ENCODE results near the gene CEP20.

Gene CEP20

DNA sequence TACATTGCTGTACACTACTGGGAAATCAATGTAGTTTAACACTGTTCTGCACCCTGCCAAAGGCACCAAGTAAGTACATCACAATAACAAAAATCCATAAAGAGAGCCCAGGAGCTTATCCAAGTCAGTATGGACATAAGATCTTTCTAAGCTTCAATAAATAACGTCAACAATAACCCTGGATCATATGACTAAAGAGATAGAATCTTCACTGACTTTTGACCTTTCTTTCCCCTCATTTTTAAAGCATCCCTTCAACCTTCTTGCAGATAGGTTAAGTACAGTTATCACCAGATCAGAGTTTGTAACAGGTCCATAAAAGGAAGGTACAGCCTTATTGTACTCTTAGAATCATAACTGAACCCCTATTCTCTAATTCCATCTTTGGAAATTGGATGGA is 2.3 kb downstream of the CEP20 start:
- peaks cover 26% of the 10 kb centered on the region for H3K36me3 Mint-ChIP-seq (ENCODE audit: insufficient read depth)
- H3K4me1 Mint-ChIP-seq (ENCODE audit: low read depth in 2 of 2): peaks cover 30 to 31% of the 10 kb centered on the region in 2 donors
- no peaks in the 10 kb centered on the region for H3K9me3 Mint-ChIP-seq
- H3K27ac Mint-ChIP-seq: no peak overlapping the region
- no peak for DNase-seq
- no peaks in the 10 kb centered on the region for H3K27me3 Mint-ChIP-seq
- H3K4me3 Mint-ChIP-seq: peak overlapping the region in 1 of 2 donors; percentile 39
- ATAC-seq (replicated peaks): no peak

DNA sequence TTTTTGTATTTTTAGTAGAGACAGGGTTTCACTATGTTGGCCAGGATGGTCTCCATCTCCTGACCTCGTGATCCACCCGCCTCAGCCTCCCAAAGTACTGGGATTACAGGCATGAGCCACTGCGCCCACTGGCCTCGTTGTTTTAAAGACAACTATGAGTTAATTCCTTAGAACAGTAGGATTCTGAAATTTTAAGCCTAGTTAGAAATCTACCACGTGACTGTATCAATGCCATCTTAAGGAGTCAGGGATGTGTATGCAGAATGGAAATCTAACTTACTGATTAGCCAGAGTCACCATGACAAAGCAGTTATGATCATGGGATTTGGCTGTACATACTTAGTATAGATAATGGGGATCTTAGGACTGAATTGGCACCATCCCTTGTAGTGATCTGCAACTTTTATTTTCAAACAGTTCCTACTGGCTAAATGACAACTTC is 2.8 kb downstream of the CEP20 start:
- no peak for ATAC-seq (replicated peaks)
- Mint-ChIP-seq H3K9me3 (no peaks in the 10 kb centered on the region), H3K4me1 (ENCODE audit: low read depth in 2 of 2) (peaks cover 30 to 31% of the 10 kb centered on the region in 2 donors), H3K27ac (no peak overlapping the region), H3K36me3 (ENCODE audit: insufficient read depth) (peaks cover 26% of the 10 kb centered on the region), H3K4me3 (peak overlapping the region in 1 of 2 donors; percentile 39), H3K27me3 (no peaks in the 10 kb centered on the region)
- no peak for DNase-seq

DNA sequence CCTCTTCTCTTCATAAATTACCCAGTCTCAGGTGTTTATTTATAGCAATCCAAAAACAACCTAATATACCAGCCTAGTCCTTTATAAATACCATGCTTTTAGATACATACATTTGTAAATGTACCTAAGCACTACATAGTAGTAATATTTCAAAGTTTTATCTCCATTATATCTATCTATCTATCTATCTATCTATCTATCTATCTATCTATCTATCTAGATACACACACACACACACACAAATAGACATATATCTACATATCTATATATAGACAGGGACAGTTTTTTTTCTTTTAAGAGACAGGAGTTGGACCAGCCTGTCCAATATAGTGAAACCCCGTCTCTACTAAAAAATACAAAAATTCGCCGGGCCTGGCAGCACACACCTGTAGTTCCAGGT is 5.8 kb downstream of the CEP20 start:
- Mint-ChIP-seq H3K4me3 (no peak overlapping the region), H3K9me3 (no peaks in the 10 kb centered on the region), H3K36me3 (ENCODE audit: insufficient read depth) (peaks cover 35% of the 10 kb centered on the region), H3K27ac (no peak overlapping the region), H3K27me3 (no peaks in the 10 kb centered on the region), H3K4me1 (ENCODE audit: low read depth in 2 of 2) (peaks cover 18 to 21% of the 10 kb centered on the region in 2 donors)
- DNase-seq (no peak), ATAC-seq (replicated peaks) (no peak)

DNA sequence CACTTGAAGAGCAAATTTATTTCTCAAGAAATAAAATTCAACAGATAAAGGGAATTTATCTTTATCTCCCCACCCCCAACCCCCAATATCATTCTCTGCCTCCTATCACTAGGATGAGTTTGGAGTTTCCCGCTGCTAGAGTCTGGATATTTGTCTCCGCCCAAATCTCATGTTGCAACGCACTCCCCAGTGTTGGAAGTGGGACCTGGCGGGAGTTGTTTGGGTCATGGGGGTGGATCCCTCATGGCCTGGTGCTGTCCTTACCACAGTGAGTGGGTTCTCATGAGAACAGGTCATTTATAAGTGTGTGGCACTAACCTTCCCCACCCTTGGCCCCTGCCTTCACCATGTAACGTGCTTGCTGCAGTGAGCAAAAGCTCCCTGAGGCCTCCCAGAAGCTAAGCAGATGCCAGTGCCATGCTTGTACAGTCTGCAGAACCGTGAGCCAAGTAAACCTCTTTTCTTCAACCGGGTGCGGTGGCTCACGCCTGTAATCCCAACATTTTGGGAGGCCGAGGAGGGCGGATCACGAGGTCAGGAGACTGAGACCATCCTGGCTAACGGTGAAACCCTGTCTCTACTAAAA is 6.5 kb downstream of the CEP20 start:
- Mint-ChIP-seq H3K4me1 (ENCODE audit: low read depth in 2 of 2) (peaks cover 14 to 16% of the 10 kb centered on the region in 2 donors), H3K27me3 (no peaks in the 10 kb centered on the region), H3K27ac (peak overlapping the region in 1 of 2 donors; percentile 44), H3K9me3 (no peaks in the 10 kb centered on the region), H3K4me3 (no peak overlapping the region), H3K36me3 (ENCODE audit: insufficient read depth) (peaks cover 38% of the 10 kb centered on the region)
- no peak for ATAC-seq (replicated peaks)
- no peak for DNase-seq

DNA sequence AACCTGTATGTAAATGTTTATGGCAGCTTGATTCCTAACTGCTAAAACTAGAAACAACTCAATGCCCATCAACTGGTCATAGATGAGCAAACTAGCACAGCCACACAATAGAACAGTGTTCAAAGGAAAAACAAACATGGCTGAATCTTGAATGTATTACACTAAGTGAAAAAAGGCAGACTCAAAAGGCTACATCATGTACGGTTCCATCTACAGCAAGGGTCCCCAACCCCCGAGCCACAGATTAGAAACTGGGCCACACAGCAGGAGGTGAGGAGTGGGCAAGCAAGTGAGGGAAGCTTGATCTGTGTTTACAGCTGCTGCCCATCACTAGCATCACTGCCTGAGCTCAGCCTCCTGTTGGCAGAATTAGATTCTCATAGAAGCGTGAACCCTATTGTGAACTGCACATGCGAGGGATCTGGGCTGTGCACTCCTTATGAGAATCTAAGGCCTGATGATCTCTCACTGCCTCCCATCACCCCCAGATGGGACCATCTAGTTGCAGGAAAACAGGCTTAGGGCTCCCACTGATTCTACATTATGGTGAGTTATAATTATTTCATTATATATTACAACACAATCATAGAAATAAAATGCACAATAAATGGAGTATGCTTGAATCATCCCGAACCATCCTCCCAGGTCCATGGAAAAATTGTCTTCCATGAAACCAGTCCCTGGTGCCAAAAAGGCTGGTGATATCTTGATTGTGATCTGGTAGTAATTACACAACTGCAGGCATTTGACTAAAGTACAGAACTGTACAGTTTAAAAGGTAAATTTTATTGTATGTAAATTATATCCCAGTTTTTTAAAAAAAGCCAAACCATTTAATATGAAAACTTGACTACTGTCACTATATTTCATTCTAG is 7.7 kb downstream of the CEP20 start:
- Mint-ChIP-seq H3K36me3 (ENCODE audit: insufficient read depth) (peaks cover 50% of the 10 kb centered on the region), H3K27me3 (no peaks in the 10 kb centered on the region), H3K4me3 (no peak overlapping the region), H3K27ac (no peak overlapping the region), H3K4me1 (ENCODE audit: low read depth in 2 of 2) (peaks cover 6 to 7% of the 10 kb centered on the region in 2 donors), H3K9me3 (no peaks in the 10 kb centered on the region)
- ATAC-seq (replicated peaks) (no peak), DNase-seq (no peak)

DNA sequence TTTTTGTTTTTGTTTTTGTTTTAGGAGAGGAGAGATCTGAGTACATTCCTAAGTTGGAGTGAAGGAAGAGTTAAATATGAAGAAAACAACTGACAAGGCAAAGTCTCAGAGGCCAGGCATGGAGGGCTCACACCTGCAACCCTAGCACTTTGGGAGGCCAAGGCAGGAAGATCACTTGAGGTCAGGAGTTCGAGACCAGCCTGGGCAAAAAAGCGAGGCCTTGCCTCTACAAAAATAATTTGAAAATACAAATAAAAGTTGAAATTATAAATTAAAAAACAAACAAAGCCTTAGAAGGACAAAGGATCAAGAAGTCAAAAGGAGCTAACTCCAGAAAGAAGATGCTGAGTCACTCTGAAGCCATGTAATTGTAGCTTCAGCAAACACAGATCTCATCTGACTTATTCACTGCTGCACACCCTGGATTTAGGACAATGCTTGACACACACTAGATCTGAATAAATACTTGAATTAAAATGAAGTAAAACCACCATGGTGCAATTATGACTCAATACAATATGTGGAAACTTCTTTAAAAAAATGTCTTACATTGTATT is 9.1 kb downstream of the CEP20 start:
- ATAC-seq (replicated peaks): no peak
- Mint-ChIP-seq H3K36me3 (ENCODE audit: insufficient read depth) (peaks cover 51% of the 10 kb centered on the region), H3K9me3 (no peaks in the 10 kb centered on the region), H3K27me3 (no peaks in the 10 kb centered on the region), H3K4me3 (no peak overlapping the region), H3K4me1 (ENCODE audit: low read depth in 2 of 2) (peaks cover 3 to 4% of the 10 kb centered on the region in 2 donors), H3K27ac (peak overlapping the region in 1 of 2 donors; percentile 49)
- DNase-seq: no peak

DNA sequence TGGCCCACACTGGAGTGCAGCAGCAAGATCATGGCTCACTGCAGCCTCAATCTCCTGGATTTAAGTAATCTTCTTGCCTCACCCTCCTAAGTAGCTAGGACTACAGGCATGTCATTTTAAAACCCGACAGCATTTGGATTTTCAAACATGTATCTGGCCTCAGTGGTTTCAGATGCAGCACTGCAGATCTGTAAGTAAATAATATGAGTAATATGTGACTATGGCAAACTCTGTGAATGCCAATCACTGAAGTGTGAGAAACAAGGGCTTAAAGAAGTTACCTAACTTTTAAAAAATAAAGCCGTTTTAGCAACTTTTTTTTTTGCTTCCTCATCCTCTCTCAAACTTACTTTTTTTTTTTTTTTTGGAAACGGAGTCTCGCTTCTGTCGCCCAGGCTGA is 11.9 kb downstream of the CEP20 start:
- DNase-seq: no peak
- H3K27ac Mint-ChIP-seq: no peak overlapping the region
- H3K4me3 Mint-ChIP-seq: no peak overlapping the region
- peaks cover 4 to 5% of the 10 kb centered on the region in 2 donors for H3K4me1 Mint-ChIP-seq (ENCODE audit: low read depth in 2 of 2)
- H3K36me3 Mint-ChIP-seq (ENCODE audit: insufficient read depth): peaks cover 50% of the 10 kb centered on the region
- no peaks in the 10 kb centered on the region for H3K27me3 Mint-ChIP-seq
- no peak for ATAC-seq (replicated peaks)
- no peaks in the 10 kb centered on the region for H3K9me3 Mint-ChIP-seq

DNA sequence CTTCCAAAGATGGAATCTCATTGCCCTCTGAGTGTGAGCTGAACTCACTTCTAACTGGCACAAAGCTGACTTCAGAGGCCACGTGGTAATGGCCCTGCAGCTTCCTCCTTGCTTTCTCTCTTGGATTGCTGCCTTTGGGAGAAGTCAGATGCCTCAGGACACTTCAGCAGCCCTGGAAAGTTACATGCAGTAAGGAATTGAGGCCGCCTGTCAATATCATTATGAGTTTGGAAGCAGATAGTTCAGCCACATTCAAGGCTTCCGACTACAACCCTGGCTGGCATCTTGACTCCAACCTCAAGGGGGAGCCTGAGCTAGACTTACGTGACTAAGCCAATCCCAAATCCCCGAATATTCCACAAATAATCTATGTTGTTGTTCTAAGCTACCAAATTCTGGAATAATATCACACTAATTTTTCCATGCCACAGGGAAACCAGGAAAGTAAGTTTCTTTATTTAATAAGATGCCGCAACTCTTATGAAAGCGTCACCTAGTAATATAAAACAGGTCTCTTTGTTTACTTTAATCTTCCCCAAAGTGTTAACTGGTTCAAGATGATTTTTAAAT is 13.6 kb downstream of the CEP20 start:
- peaks cover 4 to 5% of the 10 kb centered on the region in 2 donors for H3K4me1 Mint-ChIP-seq (ENCODE audit: low read depth in 2 of 2)
- DNase-seq (no peak), ATAC-seq (replicated peaks) (no peak)
- H3K27me3 Mint-ChIP-seq: no peaks in the 10 kb centered on the region
- no peak overlapping the region for H3K27ac Mint-ChIP-seq
- H3K36me3 Mint-ChIP-seq (ENCODE audit: insufficient read depth): peaks cover 62% of the 10 kb centered on the region
- no peak overlapping the region for H3K4me3 Mint-ChIP-seq
- no peaks in the 10 kb centered on the region for H3K9me3 Mint-ChIP-seq

DNA sequence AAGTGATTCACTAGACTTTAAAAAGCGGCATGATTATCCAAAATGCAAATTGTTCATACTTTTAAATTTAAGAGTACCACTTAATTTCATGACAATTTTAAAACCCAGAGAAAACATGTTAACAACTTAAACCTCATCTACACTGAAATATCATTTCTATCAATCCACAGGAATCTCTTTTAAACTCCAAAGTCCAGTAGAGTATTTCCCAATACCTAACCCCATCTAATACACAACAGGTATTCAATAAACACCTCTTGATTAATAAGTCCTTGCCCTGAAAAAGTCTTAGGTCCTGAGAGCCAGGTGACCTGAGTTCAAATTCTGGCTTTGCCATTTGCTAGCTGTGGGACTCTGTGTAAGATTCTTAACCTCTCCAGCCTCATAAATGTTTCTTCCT is 14.7 kb downstream of the CEP20 start:
- peaks cover 56% of the 10 kb centered on the region for H3K36me3 Mint-ChIP-seq (ENCODE audit: insufficient read depth)
- no peak overlapping the region for H3K4me3 Mint-ChIP-seq
- no peaks in the 10 kb centered on the region for H3K9me3 Mint-ChIP-seq
- no peak for DNase-seq
- H3K27me3 Mint-ChIP-seq: no peaks in the 10 kb centered on the region
- peaks cover 0 to 3% of the 10 kb centered on the region in 2 donors for H3K4me1 Mint-ChIP-seq (ENCODE audit: low read depth in 2 of 2)
- no peak for ATAC-seq (replicated peaks)
- no peak overlapping the region for H3K27ac Mint-ChIP-seq

DNA sequence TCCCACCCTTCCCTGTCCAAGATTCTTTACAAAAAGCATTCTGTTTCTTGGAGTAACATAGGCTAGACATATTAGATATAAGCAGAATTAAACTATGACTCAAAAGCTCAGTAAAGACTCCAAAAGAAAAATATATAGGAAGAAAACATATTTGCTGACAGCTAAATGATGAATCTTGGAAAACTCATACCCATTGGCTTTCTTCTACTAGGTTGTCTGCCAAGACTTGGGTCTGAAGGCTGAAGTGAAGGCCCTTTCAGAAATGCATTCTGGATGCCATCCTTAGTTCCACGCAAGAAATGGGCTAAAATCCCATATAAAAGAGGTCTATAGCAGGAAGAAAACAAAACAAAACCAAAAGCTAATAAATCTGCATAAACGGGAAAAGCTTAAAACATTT is 15.1 kb downstream of the CEP20 start:
- no peak for ATAC-seq (replicated peaks)
- no peak for DNase-seq
- no peaks in the 10 kb centered on the region for H3K27me3 Mint-ChIP-seq
- peaks cover 0 to 3% of the 10 kb centered on the region in 2 donors for H3K4me1 Mint-ChIP-seq (ENCODE audit: low read depth in 2 of 2)
- H3K4me3 Mint-ChIP-seq: no peak overlapping the region
- H3K27ac Mint-ChIP-seq: peak overlapping the region in 1 of 2 donors; percentile 68
- H3K9me3 Mint-ChIP-seq: no peaks in the 10 kb centered on the region
- H3K36me3 Mint-ChIP-seq (ENCODE audit: insufficient read depth): peaks cover 58% of the 10 kb centered on the region

DNA sequence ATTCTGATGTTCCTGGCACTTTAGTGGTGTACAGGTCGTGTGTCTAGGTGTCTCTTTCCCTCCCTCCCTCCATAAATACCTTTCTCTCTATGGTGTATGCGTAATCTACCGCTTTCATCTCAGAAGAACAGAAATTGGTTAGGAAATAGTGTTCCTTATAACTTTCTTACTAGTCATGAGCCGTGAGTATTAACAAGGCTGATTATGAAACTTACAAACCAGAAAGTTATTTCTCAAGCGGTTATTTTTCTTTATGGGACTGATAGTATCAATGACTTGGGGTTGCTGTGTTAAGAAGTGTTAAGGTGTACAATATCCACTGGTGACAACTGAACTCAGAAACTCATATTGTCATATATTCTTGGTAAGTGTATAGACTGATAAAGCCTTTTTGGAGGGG is 18.4 kb downstream of the CEP20 start:
- peaks cover 66% of the 10 kb centered on the region for H3K36me3 Mint-ChIP-seq (ENCODE audit: insufficient read depth)
- ATAC-seq (replicated peaks): no peak
- no peaks in the 10 kb centered on the region for H3K27me3 Mint-ChIP-seq

DNA sequence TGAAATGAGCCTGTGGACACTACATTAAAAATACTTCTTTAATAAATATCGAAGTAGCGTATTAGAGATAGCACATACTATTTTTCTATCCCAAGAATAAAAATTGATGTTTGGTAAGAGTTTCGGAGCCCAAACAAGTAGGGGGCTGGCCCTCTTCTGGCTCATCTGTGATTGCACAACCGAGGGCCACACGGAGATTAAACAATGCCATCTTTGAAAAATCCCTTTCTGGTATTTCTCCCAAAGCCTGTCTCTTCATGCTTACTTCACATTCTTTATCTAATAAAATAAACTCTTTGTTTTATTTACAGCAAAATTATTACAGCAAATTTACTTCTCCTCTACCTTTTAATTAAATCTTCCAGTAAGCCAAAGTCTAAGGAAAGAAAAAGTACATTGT is 22.0 kb downstream of the CEP20 start:
- Mint-ChIP-seq H3K4me1 (ENCODE audit: low read depth in 2 of 2) (no peaks in the 10 kb centered on the region), H3K27me3 (no peaks in the 10 kb centered on the region), H3K36me3 (ENCODE audit: insufficient read depth) (peaks cover 49% of the 10 kb centered on the region), H3K9me3 (no peaks in the 10 kb centered on the region), H3K27ac (no peak overlapping the region), H3K4me3 (no peak overlapping the region)
- DNase-seq: no peak
- ATAC-seq (replicated peaks): no peak

More for the DNA sequence above, 18.4 kb downstream of the CEP20 start:
- peaks cover 0 to 3% of the 10 kb centered on the region in 2 donors for H3K4me1 Mint-ChIP-seq (ENCODE audit: low read depth in 2 of 2)
- H3K4me3 Mint-ChIP-seq: no peak overlapping the region
- H3K27ac Mint-ChIP-seq: peak overlapping the region in 1 of 2 donors; percentile 3
- H3K9me3 Mint-ChIP-seq: no peaks in the 10 kb centered on the region
- DNase-seq: no peak

DNA sequence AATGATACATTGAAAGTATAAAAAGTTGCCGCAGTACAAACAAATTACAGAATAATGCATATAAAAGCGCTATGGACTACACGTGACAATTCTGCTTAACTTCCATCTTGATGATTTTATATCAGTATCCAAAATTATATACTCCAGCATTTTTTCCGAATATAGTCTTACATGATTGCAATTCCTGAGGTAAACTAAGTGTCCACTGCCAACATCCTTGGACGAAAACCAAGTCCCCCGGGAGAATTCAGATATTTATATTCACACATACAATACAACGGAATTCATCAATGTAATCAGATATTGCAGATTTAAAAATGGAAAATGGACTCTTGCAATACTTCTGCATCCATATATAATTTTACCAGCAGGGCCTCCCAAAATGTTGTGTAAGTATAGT is 22.7 kb downstream of the CEP20 start:
- Mint-ChIP-seq H3K9me3 (no peaks in the 10 kb centered on the region), H3K27ac (no peak overlapping the region), H3K27me3 (no peaks in the 10 kb centered on the region), H3K4me3 (no peak overlapping the region), H3K36me3 (ENCODE audit: insufficient read depth) (peaks cover 46% of the 10 kb centered on the region), H3K4me1 (ENCODE audit: low read depth in 2 of 2) (no peaks in the 10 kb centered on the region)
- ATAC-seq (replicated peaks): no peak
- DNase-seq: no peak

Data from effector memory CD8-positive, alpha-beta T cell (primary cell).